ENCODE measurements around the gene C16orf87. TPM values are rescaled to one million over a fixed set of nuclear protein-coding genes. Genes with fewer than 3 reads are reported as not detected.

Gene C16orf87
- total RNA-seq, 1 experiment from 2014 or later: 13.5 TPM

- DNase-seq (ENCODE audit: unreplicated experiment): no peak
- no peaks in the 10 kb centered on the region for H3K4me1 Mint-ChIP-seq (ENCODE audit: insufficient read depth, unreplicated experiment)
- H3K36me3 Mint-ChIP-seq (ENCODE audit: insufficient read depth, unreplicated experiment): no peaks in the 10 kb centered on the region
- BruUV-seq (replicated peaks): no TSS peak
- H3K27ac Mint-ChIP-seq (ENCODE audit: low read depth, unreplicated experiment): no peak within 1 kb of the TSS
- no peaks in the 10 kb centered on the region for H3K9me3 Mint-ChIP-seq (ENCODE audit: unreplicated experiment)
- POLR2A ChIA-PET: no interaction called here
- intact Hi-C loops (cut with micrococcal nuclease): no loop called here
- CTCF ChIA-PET: interaction anchor here (0.6 kb wide), 1 partner anchor 52 kb away, joined by 4 read pairs; no protein-coding TSS in a partner anchor
- no peak within 1 kb of the TSS for H3K4me3 Mint-ChIP-seq (ENCODE audit: unreplicated experiment)
- TF ChIP-seq, protein P1, sequence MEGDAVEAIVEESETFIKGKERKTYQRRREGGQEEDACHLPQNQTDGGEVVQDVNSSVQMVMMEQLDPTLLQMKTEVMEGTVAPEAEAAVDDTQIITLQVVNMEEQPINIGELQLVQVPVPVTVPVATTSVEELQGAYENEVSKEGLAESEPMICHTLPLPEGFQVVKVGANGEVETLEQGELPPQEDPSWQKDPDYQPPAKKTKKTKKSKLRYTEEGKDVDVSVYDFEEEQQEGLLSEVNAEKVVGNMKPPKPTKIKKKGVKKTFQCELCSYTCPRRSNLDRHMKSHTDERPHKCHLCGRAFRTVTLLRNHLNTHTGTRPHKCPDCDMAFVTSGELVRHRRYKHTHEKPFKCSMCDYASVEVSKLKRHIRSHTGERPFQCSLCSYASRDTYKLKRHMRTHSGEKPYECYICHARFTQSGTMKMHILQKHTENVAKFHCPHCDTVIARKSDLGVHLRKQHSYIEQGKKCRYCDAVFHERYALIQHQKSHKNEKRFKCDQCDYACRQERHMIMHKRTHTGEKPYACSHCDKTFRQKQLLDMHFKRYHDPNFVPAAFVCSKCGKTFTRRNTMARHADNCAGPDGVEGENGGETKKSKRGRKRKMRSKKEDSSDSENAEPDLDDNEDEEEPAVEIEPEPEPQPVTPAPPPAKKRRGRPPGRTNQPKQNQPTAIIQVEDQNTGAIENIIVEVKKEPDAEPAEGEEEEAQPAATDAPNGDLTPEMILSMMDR (IDR thresholded peaks at IDR 0.05; ENCODE audit: unreplicated experiment): no peak
- no peaks in the 10 kb centered on the region for H3K27me3 Mint-ChIP-seq (ENCODE audit: insufficient read depth, unreplicated experiment)
Measured at GRCh38 chr16:46747777-46748651, 83.0 kb downstream of the C16orf87 start, which contains the start of gene MYLK3. MYLK3 (minus strand) TSS chr16:46748344; CDS start chr16:46748193, 151 bp downstream.

GRCh38 chr16:46746821-46747776, 83.9 kb downstream of the C16orf87 start:
- H3K27ac Mint-ChIP-seq (ENCODE audit: low read depth, unreplicated experiment): no peak overlapping the region
- DNase-seq (ENCODE audit: unreplicated experiment): no peak
- no peaks in the 10 kb centered on the region for H3K36me3 Mint-ChIP-seq (ENCODE audit: insufficient read depth, unreplicated experiment)
- H3K27me3 Mint-ChIP-seq (ENCODE audit: insufficient read depth, unreplicated experiment): no peaks in the 10 kb centered on the region
- TF ChIP-seq, protein P1 (IDR thresholded peaks at IDR 0.05; ENCODE audit: unreplicated experiment): no peak
- ChIA-PET POLR2A (no interaction called here), CTCF (interaction anchor here (0.6 kb wide), 1 partner anchor 53 kb away, joined by 4 read pairs; no protein-coding TSS in a partner anchor)
- H3K4me3 Mint-ChIP-seq (ENCODE audit: unreplicated experiment): no peak overlapping the region
- intact Hi-C loops (cut with micrococcal nuclease): no loop called here
- no peaks in the 10 kb centered on the region for H3K9me3 Mint-ChIP-seq (ENCODE audit: unreplicated experiment)
- BruUV-seq (replicated peaks): no TSS peak
- no peaks in the 10 kb centered on the region for H3K4me1 Mint-ChIP-seq (ENCODE audit: insufficient read depth, unreplicated experiment)

Other genes with a start within 250 kb of the C16orf87 start
- gene SHCBP1, start 209.8 kb downstream of the C16orf87 start, total RNA-seq (2022): 17.2 and 21.4 TPM in 2 replicates
- 68.7 and 72.3 TPM in 2 replicates for gene VPS35, start 142.0 kb downstream of the C16orf87 start, total RNA-seq (2022)
- 17.0 and 23.2 TPM in 2 replicates for gene ORC6, start 141.5 kb downstream of the C16orf87 start, total RNA-seq (2022)
- gene MYLK3, start 82.8 kb downstream of the C16orf87 start, total RNA-seq (2022): 0.05 TPM in 1 of 2 replicates, not detected in the other
- 44.7 and 60.6 TPM in 2 replicates for gene GPT2, start 53.2 kb upstream of the C16orf87 start, total RNA-seq (2022)
- 64.7 and 64.8 TPM in 2 replicates for gene DNAJA2, start 142.5 kb upstream of the C16orf87 start, total RNA-seq (2022)